Measurements from ENCODE around the gene CDC26.

DNA sequence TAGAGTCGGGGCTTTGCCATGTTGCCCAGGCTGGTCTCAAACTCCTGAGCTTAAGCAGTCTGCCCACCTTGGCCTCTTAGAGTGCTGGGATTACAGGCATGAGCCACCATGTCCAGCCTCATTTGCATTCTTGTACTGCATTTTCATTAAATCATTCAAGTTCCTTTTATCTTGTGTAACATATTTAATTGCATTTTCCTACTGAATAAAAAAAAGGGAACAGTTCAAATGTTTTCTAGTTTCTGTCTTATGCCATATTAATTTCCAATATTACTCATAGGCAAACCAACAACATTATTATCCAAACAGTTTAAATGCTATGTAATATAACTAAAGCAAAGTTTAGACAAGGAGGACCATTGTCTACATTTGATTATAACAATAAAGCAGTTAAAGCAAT lies 47.9 kb downstream of the CDC26 start:
- TF ChIP-seq EGR1 (IDR thresholded peaks at IDR 0.05) (no peak), CEBPB (IDR thresholded peaks at IDR 0.05) (no peak), EP300 (IDR thresholded peaks at IDR 0.05; ENCODE audit: borderline replicate concordance) (no peak), YY1 (IDR thresholded peaks at IDR 0.05; ENCODE audit: low read depth) (no peak), RAD21 (IDR thresholded peaks at IDR 0.05; ENCODE audit: low read depth) (no peak), NFIC (IDR thresholded peaks at IDR 0.05) (no peak), TAF1 (IDR thresholded peaks at IDR 0.05; ENCODE audit: low read depth) (no peak)
- TF ChIP-seq, protein P1, sequence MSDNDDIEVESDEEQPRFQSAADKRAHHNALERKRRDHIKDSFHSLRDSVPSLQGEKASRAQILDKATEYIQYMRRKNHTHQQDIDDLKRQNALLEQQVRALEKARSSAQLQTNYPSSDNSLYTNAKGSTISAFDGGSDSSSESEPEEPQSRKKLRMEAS (IDR thresholded peaks at IDR 0.05) = no peak
- TF ChIP-seq, protein P2, sequence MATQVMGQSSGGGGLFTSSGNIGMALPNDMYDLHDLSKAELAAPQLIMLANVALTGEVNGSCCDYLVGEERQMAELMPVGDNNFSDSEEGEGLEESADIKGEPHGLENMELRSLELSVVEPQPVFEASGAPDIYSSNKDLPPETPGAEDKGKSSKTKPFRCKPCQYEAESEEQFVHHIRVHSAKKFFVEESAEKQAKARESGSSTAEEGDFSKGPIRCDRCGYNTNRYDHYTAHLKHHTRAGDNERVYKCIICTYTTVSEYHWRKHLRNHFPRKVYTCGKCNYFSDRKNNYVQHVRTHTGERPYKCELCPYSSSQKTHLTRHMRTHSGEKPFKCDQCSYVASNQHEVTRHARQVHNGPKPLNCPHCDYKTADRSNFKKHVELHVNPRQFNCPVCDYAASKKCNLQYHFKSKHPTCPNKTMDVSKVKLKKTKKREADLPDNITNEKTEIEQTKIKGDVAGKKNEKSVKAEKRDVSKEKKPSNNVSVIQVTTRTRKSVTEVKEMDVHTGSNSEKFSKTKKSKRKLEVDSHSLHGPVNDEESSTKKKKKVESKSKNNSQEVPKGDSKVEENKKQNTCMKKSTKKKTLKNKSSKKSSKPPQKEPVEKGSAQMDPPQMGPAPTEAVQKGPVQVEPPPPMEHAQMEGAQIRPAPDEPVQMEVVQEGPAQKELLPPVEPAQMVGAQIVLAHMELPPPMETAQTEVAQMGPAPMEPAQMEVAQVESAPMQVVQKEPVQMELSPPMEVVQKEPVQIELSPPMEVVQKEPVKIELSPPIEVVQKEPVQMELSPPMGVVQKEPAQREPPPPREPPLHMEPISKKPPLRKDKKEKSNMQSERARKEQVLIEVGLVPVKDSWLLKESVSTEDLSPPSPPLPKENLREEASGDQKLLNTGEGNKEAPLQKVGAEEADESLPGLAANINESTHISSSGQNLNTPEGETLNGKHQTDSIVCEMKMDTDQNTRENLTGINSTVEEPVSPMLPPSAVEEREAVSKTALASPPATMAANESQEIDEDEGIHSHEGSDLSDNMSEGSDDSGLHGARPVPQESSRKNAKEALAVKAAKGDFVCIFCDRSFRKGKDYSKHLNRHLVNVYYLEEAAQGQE (IDR thresholded peaks at IDR 0.05; ENCODE audit: low read depth) = no peak
- TF ChIP-seq, protein P3, sequence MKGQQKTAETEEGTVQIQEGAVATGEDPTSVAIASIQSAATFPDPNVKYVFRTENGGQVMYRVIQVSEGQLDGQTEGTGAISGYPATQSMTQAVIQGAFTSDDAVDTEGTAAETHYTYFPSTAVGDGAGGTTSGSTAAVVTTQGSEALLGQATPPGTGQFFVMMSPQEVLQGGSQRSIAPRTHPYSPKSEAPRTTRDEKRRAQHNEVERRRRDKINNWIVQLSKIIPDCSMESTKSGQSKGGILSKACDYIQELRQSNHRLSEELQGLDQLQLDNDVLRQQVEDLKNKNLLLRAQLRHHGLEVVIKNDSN (IDR thresholded peaks at IDR 0.05) = no peak

Data from Ishikawa (cell line).